Right atrium auricular region (tissue), 2 donors: ENCODE results near the gene PKP4. TPM values are rescaled to one million over a fixed set of nuclear protein-coding genes. Genes with fewer than 3 reads are reported as not detected.

Experiments used
- DNase-seq: peaks from one replicate; pipeline ENCODE4 v3.0.0-alpha.2; 2019; ENCODE audit warnings: low spot score
- H3K27ac ChIP-seq, 2 donors: fragments of 200-600 bp; sonication (generic); 1 replicate in 1 of 2; 2 replicates in 1 of 2; pipeline ENCODE4 v1.5.1; 2016 to 2019
- H3K27me3 ChIP-seq, 2 donors: fragments of 200-600 bp; sonication (generic); one replicate each; pipeline versions ENCODE4 v1.5.1 to v1.6.0; 2017 to 2019
- H3K36me3 ChIP-seq: fragments of 200-600 bp; sonication (generic); one replicate; pipeline ENCODE4 v1.5.1; 2016
- H3K4me1 ChIP-seq, 2 donors: fragments of 200-600 bp; sonication (generic); one replicate each; pipeline versions ENCODE4 v1.5.1 to v1.6.0; 2017 to 2019
- H3K4me3 ChIP-seq, 2 donors: fragments of 200-600 bp; sonication (generic); 1 replicate in 1 of 2; 2 replicates in 1 of 2; pipeline ENCODE4 v1.5.1; 2017 to 2019; ENCODE audit warnings: mild to moderate bottlenecking in 1 of 2, moderate library complexity in 1 of 2
- H3K9me3 ChIP-seq, 2 donors: fragments of 200-600 bp; sonication (generic); one replicate each; pipeline ENCODE4 v1.5.1; 2019
- total RNA-seq, 2 donors: library from RNA; depleted of rRNA; stranded (reverse); fragments of >200 nt; gene quantifications; one replicate each; pipeline ENCODE4 v1.1.0, GENCODE V29; 2016
- TF ChIP-seq, protein P1 (sequence below), 2 donors: fragments of 200-600 bp; sonication (generic); IDR thresholded peaks; one replicate each; pipeline ENCODE4 v1.5.1; 2019; ENCODE audit warnings: antibody characterized with exemption in 2 of 2

The PKP4 gene
- total RNA-seq, 2 donors from 2014 or later, result 36.2 to 39.2 TPM

DNA sequence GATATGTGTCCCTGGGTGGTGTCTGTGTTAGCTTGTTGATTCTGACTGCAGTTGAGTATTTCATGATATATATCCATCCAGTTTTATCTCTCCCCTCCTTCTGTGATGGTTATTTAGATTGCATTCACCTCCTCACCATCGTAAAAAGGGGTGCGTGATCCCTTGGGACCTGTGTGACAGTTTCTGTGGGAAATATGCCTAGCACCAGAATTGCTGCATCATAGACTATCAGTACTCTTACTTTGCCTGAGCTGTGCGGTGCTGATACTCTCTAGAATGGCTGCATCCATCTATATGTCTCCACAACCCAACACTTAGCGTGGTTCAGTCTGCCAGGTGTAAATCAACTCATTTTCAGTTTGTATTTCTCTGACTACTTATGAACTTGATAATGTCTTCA, 34.3 kb downstream of the PKP4 start:
- DNase-seq, result no peak
- H3K27me3 ChIP-seq, result no peaks in the 10 kb centered on the region
- H3K36me3 ChIP-seq, result no peaks in the 10 kb centered on the region
- H3K4me1 ChIP-seq, result peaks cover 0 to 53% of the 10 kb centered on the region in 2 donors
- no peaks in the 10 kb centered on the region for H3K9me3 ChIP-seq
- no peak overlapping the region for H3K4me3 ChIP-seq
- H3K27ac ChIP-seq, result no peak overlapping the region
- TF ChIP-seq, protein P1, sequence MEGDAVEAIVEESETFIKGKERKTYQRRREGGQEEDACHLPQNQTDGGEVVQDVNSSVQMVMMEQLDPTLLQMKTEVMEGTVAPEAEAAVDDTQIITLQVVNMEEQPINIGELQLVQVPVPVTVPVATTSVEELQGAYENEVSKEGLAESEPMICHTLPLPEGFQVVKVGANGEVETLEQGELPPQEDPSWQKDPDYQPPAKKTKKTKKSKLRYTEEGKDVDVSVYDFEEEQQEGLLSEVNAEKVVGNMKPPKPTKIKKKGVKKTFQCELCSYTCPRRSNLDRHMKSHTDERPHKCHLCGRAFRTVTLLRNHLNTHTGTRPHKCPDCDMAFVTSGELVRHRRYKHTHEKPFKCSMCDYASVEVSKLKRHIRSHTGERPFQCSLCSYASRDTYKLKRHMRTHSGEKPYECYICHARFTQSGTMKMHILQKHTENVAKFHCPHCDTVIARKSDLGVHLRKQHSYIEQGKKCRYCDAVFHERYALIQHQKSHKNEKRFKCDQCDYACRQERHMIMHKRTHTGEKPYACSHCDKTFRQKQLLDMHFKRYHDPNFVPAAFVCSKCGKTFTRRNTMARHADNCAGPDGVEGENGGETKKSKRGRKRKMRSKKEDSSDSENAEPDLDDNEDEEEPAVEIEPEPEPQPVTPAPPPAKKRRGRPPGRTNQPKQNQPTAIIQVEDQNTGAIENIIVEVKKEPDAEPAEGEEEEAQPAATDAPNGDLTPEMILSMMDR (IDR thresholded peaks at IDR 0.05), result no peak

DNA sequence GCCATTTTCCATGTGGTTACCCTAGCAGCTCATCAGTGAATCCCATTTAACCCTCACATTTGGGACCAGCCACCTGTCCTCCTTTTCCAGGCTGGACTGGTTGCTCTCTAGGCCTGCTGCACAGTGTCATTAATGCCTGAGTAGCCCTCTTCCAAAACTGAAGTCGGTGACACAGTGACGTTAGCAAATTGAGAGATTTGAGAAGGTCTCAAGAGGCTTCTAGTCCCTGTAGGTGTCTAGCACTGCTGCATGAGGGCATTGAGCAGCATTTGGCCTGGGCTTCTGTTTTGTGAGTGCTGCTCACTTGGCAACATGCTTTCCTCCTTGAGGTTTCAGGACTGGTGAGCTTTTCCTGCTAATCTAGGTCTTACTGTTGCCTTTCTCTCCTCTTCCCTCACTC, 36.7 kb downstream of the PKP4 start:
- TF ChIP-seq, protein P1 (IDR thresholded peaks at IDR 0.05), result no peak
- H3K27ac ChIP-seq, result no peak overlapping the region
- H3K9me3 ChIP-seq, result no peaks in the 10 kb centered on the region
- peaks cover 0 to 37% of the 10 kb centered on the region in 2 donors for H3K4me1 ChIP-seq
- no peaks in the 10 kb centered on the region for H3K27me3 ChIP-seq
- H3K4me3 ChIP-seq, result no peak overlapping the region
- no peaks in the 10 kb centered on the region for H3K36me3 ChIP-seq
- DNase-seq, result no peak

DNA sequence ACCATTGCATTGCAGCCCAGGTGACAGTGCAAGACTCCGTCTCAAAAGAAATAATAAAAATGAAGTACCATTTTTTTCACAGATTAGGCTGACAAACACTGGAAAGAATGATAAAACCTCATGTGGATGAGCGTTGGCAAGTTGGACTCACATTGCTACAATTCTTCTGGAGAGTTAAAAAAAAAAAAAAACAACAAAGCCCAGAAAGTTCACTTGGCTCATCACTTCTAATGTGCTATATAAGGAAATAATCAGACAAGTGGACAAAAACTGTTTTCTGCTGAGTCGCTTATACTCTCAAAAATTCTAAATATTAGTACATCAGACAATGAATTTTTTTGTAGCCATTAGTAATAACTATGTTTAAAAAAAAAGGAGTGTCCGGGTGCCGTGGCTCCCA, 38.4 kb downstream of the PKP4 start:
- Histone ChIP-seq H3K4me3 (no peak overlapping the region), H3K9me3 (no peaks in the 10 kb centered on the region), H3K27ac (no peak overlapping the region), H3K36me3 (no peaks in the 10 kb centered on the region), H3K27me3 (no peaks in the 10 kb centered on the region), H3K4me1 (peaks cover 0 to 25% of the 10 kb centered on the region in 2 donors)
- TF ChIP-seq, protein P1 (IDR thresholded peaks at IDR 0.05), result no peak
- no peak for DNase-seq

DNA sequence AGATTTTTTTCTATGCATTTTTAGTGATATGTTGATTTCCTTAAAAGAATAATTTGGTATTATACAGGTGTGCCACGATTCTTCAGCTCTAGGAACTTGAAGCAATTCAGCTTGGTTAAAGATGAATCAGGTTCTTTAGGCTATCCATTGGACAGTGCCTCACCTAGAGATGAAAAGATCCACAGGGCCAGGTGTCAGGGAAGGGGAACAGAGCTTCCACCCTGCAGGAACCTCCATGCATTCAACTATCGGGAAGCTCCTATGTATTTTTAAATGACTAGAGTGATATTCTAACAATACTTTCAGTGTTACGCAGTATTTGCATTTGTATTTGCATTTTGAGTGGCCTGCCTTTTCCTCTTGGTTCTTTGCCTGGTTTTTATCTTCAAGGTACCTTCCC, 40.2 kb downstream of the PKP4 start:
- DNase-seq, result no peak
- Histone ChIP-seq H3K27ac (no peak overlapping the region), H3K4me3 (no peak overlapping the region), H3K9me3 (no peaks in the 10 kb centered on the region), H3K36me3 (no peaks in the 10 kb centered on the region), H3K4me1 (peaks cover 0 to 31% of the 10 kb centered on the region in 2 donors), H3K27me3 (no peaks in the 10 kb centered on the region)
- TF ChIP-seq, protein P1 (IDR thresholded peaks at IDR 0.05), result no peak

DNA sequence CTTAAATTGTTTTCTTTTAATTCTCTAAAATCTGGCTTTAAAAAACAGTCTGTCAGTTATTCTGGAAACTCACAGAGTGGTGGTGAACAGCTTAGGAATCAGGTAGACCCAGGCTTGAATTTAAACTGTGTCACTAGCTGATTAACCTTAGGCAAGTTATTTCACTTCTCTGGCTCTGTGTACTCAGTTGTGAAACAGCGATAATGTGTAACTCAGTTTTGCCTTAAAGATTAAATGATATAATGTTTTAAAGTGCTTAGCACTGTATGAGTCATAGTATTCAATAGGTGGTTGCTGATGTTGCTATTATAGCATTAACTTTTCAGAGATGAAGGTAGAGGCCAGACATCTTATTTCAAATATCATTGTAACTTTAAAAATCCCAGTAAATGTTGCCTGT, 40.7 kb downstream of the PKP4 start:
- Histone ChIP-seq H3K9me3 (no peaks in the 10 kb centered on the region), H3K4me3 (no peak overlapping the region), H3K4me1 (peaks cover 0 to 36% of the 10 kb centered on the region in 2 donors), H3K36me3 (no peaks in the 10 kb centered on the region), H3K27ac (no peak overlapping the region), H3K27me3 (no peaks in the 10 kb centered on the region)
- TF ChIP-seq, protein P1 (IDR thresholded peaks at IDR 0.05), result no peak
- DNase-seq, result no peak

DNA sequence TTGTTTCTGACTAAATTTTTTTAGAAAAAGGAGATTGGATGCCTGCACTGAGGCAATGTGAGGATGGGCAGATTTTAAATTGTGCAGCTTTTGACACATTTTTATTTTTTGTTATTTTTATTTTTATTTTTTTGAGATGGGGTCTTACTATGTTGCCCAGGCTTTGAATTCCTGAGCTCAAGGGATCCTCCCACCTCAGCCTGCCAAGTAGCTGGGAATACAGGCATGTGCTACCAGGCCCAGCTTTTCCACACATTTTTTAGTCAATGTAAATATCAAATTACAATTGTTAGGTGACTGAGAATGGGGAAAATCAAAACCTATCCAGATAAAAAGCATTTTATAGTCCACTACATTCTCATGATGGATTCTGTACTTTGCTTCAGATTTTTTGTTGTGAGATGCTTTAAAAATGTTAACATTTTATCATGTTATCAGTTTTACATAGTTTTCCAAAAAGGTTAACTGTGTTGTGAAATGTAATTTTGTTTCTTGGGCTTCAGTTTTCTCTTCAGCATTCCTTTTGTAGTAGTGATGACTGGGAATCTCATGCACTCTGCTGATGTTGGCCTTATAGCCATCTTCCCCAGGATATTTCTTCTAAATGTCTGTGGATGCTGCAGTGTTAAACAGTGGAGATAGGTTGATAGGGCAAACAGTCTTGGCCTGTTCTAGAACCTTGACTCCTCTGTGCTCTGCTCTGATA, 41.4 kb downstream of the PKP4 start:
- H3K36me3 ChIP-seq, result no peaks in the 10 kb centered on the region
- no peak overlapping the region for H3K4me3 ChIP-seq
- H3K27ac ChIP-seq, result no peak overlapping the region
- TF ChIP-seq, protein P1 (IDR thresholded peaks at IDR 0.05), result no peak
- no peaks in the 10 kb centered on the region for H3K9me3 ChIP-seq
- H3K4me1 ChIP-seq, result peaks cover 0 to 42% of the 10 kb centered on the region in 2 donors
- H3K27me3 ChIP-seq, result no peaks in the 10 kb centered on the region
- DNase-seq, result no peak
